Stimulated activated CD8-positive, alpha-beta memory T cell treated with anti-CD3 and anti-CD28 coated beads, Interleukin-15, amount 100 ng/mL, for 1 hour (primary cell): ENCODE measurements around the gene PTOV1.
A peak's percentile ranks its signal among the peaks of the same experiment; 100 is the strongest.

Source experiments
- DNase-seq: peaks from one replicate; pipeline ENCODE4 v3.0.0-alpha.2; 2020; ENCODE audit warnings: low read depth

The PTOV1 gene

GRCh38 chr19:49850487-49851342 is at the start of gene PTOV1:
Gene PTOV1 (plus strand): TSS chr19:49851159.
- peak; percentile 78 for DNase-seq

- no peak for DNase-seq
Measured at GRCh38 chr19:49801401-49801888, 49.5 kb upstream of the PTOV1 start.

- no peak for DNase-seq
Measured at GRCh38 chr19:49801966-49802661, 48.8 kb upstream of the PTOV1 start.

DNA sequence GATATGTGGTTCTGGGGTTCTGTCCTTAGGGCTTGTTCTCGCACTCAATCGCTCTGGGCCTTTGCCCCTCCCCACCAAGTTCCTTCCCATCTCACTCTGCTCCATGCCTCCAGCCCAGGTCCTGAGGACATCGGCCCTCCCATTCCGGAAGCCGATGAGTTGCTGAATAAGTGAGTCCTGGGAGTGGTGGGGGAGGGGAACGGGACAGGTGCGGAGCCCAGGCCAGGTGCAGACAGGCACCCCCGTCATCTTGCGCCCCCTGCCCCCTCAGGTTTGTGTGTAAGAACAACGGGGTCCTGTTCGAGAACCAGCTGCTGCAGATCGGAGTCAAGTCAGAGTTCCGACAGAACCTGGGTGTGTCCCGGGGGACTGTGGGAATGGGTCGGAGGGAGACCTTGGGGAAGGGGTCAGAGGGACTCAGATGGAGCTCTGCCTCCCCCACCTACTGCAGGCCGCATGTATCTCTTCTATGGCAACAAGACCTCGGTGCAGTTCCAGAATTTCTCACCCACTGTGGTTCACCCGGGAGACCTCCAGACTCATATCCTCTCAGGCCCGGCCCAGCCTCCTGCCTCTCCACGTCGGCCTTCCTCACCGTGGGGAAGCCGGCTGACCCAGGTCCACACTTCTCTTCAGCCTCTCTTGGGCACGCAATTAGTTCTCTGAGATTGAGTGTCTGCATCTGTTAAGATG is 48.0 kb upstream of the PTOV1 start:
- DNase-seq: no peak

- no peak for DNase-seq
Measured at GRCh38 chr19:49803529-49803856, 47.5 kb upstream of the PTOV1 start.

DNA sequence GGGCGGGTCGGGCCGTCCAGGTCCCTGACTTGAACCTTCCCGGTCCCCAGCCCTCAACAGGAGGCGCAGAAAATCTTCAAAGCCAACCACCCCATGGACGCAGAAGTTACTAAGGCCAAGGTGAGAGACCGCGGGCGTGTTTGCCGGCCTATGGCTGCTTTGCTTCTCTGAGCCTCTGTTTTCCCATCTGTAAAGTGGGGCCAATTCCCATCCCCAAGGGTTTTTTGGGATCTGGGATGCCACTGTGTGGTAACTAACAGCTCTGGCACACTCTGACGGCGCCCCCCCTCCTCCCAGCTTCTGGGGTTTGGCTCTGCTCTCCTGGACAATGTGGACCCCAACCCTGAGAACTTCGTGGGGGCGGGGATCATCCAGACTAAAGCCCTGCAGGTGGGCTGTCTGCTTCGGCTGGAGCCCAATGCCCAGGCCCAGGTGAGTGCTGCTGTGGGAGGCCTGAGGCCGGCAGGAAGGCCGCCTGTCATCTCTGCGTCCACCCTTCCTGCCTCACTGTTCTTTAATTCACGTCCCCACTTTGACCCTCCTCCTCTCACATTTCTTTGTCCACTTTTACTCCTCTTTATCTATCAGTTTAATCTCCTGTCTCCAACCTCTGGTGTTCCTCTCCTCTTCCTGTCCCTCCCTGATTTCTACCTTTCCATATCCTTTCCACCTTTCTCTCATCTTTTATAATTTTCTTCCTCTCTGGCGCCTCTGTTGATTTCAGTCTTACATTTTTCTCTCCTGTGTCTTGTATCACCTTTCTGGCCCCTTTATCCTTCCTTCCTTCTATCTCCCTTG is 44.9 kb upstream of the PTOV1 start:
- DNase-seq: no peak

- no peak for DNase-seq
Measured at GRCh38 chr19:49806620-49806959, 44.4 kb upstream of the PTOV1 start.

DNA sequence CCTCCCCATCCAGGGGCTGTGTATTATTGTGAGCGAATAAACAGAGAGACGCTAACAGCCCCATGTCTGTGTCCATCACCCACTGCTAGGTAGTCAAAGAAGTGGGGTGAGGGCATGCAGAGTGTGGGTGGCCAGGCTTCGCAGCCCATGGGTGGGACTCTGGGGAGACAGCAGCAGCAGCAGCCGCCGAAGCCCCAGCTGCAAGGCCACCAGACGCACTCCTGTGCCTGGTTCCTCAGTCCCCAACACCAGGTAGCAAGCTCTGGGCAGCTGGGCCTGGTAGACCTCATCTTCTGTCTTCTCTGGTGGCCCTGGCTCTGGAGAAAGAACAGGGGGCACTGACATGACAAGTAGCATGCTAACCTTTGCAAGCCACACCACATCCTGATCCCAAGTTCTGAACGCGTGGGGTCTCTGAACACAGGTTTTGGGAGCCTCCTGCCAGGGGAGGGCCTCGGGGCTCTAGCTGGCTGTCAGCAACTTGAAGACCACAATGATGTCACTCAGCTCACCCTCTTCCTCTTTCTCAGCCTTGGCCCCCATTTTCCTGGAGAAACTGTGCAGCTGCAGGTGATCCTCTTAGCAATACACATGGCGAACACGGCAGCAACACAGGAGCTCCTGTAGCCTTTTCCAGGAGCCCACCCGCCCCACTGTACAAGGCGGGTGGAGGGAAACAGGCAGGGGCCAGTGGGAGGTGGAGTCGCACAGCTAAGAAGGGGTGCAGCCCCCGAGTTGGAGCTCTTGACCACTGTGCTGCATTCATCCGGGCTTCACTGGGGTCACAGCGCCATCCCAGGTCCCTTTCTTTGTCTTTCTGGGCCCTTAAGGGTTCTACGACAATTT is 43.7 kb upstream of the PTOV1 start:
- DNase-seq: no peak

DNA sequence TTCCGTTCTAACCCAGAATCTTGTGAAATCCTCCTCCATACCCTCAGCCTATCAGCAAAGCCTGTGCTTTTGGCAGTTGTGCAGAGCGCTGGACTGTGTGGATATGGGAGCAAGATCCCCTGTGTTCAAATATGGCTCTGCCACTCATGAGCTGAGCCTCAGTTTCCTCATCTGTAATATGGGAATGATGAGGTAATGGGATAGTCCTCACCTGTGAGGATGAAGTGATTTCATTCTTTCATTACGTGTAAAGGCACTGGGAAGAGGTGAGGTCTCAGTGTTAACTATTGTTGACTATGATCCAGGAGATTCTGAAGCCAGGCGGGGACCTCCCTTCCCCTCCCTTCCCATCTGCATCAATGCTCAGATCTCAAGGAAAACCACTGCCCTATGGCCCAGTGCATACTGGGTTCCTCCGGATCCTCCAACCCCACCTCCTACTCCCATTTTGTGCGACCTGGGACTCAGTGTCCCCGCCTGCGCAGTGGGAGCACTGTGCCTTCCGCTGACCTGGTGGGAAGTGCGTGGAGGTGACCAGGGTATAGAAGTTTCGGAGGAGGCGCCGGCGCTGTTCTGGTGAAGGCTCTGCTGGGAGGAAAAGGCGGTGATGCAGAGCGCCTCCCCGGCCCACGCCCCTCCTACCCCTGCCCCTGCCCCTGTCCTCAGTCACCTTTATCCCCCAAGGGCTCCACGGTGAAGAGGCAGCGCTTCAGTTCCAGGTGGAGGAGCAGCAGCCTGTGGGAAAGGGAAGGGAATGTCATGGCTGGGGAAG is 42.9 kb upstream of the PTOV1 start:
- no peak for DNase-seq

- peak; percentile 82 for DNase-seq
Measured at GRCh38 chr19:49808711-49809159, 42.2 kb upstream of the PTOV1 start.

DNA sequence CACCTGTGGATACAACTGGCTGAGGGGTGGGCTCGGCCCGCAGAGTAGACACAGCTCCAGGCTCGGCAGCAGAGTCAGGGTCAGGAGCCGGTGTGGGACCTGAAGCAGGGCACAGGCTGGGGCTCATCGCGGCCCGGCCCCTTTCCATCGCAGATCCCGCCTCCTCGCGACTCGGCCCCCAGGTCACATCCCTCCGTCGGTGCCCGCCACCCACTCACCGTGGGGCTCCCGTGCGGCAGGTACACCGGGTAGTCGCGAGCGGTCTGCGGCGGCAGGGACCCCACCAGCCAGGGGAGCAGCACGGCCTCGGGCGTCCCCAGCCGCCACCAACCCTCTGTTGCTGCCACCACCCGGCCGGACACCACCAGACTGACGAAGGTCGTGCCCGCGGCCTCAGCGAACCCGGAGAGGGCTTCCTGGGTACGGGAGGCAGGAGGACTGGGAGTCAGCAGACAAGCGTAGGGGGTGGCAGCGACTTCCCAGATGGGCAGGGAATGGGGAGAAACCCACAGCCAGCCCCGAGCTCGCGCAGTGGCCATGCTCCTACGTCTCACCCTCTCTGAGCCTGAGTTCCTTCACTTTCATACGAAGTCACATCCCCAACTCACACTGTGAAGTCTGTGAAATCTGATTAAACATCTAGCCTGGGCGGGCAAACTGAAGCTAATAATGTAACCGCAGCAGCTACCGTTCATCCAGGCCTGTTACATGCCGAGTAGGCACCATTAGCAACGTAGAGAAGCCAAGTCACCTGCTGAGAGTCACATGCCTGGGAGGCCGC is 41.6 kb upstream of the PTOV1 start:
- DNase-seq: peak; percentile 18

DNA sequence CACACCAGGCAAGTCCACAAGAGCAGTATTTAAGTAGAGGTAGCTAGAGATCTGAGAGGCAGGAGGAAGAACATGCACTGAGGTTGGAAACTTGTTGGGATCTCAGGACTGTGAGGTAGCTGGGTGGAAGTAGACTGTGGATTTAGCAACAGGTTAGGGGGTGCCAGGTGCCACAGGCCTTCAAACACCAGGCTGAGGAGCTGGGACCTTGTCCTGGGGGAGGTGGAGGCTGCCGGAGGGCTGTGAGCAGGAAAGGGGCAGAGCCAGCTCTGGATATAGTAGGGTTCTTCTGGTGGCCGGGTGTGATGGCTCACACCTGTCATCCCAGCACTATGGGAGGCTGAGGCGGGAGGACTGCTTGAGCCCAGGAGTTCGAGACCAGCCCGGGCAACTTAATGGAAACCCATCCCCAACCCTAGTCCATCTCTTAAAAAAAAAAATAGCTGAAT is 41.0 kb upstream of the PTOV1 start:
- DNase-seq: no peak

- DNase-seq: no peak
Measured at GRCh38 chr19:49811328-49811727, 39.6 kb upstream of the PTOV1 start.

DNA sequence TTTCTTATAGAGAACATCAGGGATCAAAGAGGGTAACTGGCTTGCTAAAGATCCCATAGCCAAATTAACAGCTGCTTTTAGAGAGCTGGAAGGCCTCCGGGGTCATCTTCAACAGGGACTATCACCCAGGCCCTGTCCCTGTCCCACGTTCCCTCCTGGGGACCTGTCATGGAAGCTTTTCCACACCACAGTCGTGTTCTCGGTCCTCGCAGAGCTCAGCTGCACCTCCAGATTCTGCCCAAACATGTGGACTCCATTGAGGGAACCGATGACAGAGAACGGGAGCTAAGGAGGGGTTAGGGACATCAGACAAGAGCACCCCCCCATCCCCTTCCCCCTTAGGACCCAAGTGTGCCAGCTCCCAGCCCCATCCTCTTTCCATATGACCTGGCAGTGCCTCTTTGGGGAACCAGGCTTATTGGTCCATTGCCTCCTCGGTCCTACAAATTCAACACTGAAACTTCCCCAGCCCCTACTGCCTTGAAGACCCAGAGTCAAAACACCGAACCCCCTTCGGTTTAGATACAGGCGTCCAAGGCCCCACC is 38.4 kb upstream of the PTOV1 start:
- no peak for DNase-seq

DNA sequence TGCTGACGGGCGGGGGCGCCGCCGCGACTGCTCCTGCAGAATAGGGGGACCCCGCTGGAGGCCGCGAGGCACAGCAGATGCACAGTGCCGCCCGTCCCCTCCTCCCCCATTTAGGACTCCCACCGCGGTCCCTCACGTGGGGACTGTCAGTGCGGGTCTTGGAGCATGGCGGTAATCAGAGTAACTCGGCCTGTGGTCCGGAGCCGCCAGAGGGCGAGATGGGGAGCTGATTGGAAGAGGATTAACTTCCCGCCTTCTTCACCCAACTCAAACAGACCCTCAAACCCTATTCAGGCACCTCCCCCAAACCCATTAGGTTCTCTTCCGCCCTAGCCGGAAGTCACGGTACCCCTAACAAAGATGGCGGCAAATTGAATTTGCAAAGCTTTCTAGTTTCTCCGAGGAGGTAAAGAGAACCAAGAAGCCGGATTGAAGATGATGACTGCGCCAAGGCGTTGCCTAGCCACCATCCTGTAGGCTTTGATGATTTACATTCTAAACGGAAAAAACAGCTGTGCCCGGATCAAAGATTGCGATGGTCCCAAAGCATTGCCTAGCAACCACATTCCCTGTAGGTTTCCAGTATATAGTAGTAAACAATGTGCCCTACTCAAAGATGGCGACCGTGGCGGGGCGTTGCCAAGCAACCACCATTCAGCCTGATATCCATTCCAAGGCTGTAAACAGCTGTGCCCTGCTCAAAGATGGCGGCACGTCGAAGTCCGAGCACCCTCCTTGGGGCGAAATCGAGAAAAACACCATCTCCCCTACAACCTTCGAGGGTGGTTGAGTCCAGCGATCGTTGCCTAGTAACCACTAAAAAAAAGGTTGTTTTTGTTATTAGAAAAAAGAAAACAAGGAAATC is 37.7 kb upstream of the PTOV1 start, which contains the start of gene FUZ:
FUZ (minus strand) TSS at position 296 of the 865 bp plus-strand sequence; CDS start at position 110, 186 bp downstream.
- DNase-seq: peak; percentile 85

DNA sequence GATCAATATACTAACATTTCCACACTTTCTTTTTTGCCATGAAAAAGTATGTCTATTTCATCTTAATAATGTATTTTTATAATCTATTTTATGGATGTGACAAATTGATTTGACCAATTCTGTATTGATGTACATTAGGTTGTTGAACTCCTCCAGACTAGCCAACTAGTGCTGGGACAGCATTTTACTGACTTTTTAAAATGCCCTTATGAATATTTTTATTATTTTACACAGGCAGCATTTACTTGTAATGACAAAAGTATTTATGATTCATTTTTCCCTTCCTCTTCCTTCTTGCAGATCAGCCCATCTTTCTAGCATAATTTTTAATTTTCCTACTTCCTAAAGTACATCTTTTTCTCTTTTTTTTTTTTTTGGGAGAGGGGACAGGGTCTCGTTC is 36.9 kb upstream of the PTOV1 start:
- DNase-seq: no peak

- no peak for DNase-seq
Measured at GRCh38 chr19:49816590-49816989, 34.4 kb upstream of the PTOV1 start.
